GM21576 (cell line): ENCODE measurements around the gene PIP4K2B.
"Not testable (repeated sequence)": the region's sequence is repeated elsewhere in the genome, so short reads cannot be mapped to it uniquely, and the experiment has no call there.

ENCODE experiments used
- ATAC-seq: cut with Tn5 transposase; IDR thresholded peaks from one replicate; pipeline ENCODE4 v1.9.1; 2021; ENCODE audit warnings: mild to moderate bottlenecking, moderate library complexity; ENCODE audit not compliant: unreplicated experiment

The PIP4K2B gene

DNA sequence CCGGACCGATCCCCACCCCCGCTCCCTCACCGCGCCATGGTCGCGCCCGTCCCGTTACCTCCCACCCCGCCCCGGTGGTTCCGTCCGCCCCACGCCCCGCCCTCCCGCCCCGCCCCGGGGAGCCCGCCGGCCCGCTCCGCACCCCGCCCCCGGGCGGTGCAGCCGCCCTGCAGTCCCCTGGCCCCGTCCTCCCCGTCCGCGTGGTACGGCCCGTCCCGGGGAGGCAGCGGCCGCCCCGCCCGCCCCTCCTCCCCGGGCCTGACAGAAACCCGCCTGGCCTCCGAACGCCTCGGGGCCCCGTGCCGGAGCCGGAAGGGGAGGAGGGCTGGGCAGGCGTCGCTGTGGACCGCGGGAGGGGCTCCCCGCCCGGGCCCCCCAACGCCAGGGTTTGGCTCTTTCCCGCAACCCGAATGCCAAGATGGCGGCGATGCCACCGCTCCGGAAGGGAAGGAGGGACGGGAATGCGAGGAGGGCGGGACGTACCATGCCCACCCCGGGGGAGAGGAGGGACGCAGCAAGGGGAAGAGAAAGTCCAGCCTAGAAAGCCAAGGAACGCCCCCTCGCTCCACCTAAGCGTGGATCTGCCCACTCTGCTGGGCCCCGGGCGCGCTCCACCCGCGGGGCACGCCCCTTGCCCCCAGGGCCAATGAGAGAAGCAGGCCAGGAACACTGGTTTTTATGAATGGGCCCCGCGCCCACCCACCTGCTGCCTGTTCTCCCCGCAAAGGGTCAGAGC is at the start of gene PIP4K2B:
PIP4K2B (minus strand) TSS at position 56 of the 736 bp plus-strand sequence. CDS start 132 bp downstream, outside the sequence.
- ATAC-seq: peak; percentile 71

DNA sequence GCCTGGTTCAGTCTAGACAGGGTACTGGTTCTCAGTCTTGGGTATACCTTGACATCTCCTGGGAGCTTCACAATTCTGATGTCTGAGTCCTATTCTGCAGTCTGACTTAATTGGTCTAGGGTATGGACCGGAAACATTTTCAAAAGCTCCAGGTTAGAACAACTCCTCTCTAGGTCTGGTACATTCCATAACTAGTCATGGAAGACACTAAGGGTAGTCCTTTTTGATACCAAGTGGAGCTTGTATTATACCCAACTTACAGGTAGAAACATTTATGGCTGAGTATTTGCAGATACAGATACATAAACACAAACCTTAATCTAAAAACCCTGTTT is 49.2 kb upstream of the PIP4K2B start:
- ATAC-seq: no peak

DNA sequence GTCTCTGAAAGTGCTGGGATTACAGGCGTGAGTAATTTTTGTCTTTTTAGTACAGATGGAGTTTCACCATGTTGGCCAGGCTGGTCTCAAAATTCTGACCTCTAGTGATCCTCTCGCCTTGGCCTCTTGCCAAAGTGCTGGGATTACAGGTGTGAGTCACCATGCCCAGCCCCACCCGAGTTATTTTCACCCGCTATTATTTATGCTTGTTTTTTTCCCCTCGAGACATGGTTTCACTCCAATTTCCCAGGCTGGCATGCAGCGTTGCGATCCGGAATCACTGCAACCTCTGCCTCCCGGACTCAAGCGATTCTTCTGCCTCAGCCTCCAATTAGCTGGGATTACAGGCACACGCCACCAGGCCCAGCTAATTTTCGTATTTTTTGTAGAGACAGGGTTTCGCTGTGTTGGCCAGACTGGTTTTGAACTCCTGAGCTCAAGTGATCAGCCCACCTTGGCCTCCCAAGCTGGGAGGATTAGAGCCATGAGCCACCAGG is 45.0 kb upstream of the PIP4K2B start:
- no peak for ATAC-seq

DNA sequence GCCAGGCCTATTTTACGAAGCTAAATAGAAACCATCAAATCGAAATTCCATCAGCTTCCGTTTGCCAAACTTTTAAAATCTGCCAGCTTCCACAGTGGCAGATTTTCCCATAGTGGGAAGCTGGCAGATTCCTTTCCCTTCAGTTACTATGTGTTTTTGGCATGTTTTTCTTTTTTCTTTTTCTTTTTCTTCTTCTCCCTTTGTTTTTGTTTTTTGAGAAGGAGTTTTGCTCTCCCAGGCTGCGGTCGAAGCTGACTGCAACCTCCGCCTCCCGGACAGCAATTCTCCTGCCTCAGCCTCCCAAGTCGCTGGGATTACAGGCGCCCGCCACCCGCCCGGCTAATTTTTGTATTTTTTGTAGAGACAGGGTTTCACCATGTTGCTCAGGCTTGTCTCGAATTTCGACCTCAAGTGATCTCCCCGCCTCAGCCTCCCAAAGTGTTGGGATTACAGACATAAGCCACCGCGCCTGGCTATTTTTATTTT is 26.4 kb upstream of the PIP4K2B start:
- no peak for ATAC-seq

GRCh38 chr17:38824899-38825761 is 25.8 kb upstream of the PIP4K2B start, which contains the start of gene CWC25:
Gene CWC25 (minus strand): TSS chr17:38825321. CDS start chr17:38825183, 138 bp downstream.
- peak; percentile 71 for ATAC-seq

DNA sequence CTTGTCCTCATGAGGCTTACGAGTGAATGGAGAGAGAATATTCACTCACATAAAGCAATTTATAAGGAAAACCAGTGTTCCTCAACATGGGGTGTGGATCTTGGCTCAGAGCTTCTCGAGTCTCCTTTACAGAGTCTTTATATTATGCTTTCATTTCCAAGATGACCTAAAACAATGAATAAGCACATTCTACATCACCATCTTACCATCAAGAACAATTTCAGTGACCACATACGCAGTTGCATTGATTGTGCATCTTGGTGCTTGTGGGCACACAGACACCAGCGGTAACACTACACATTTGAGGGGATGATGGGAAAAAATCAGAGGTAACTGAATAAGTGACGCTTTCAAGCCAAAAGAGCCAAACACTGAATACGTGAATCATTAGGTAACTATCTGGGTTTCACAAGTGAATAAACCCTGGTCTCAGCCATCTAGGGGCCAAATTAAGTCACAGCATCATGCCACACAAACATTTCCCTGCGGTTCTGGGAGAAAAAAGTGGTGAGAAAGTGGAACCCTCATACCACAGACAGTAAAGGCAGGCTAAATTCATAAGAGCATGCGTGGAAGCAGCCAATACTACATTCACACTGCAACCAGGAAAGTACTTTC is 16.3 kb upstream of the PIP4K2B start:
- no peak for ATAC-seq

DNA sequence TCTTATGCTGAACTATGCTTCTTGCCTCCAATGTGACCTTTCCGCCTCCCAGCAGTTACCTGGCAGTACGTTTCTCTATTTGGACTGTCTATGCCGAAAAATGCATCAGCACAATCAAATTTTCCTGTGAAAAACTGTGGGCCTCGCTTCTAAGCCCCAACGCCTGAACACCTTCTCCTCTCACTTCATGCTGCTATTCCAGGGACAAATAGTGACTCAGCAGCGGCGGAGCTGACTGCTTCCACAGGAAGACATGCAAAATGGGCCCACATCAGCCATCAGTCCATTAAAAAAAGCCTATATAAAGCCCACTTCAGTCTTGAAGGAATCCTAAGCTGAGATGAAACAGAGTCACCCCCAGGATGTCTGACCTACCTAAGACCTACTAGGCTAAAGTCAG is 10.5 kb upstream of the PIP4K2B start:
- no peak for ATAC-seq

DNA sequence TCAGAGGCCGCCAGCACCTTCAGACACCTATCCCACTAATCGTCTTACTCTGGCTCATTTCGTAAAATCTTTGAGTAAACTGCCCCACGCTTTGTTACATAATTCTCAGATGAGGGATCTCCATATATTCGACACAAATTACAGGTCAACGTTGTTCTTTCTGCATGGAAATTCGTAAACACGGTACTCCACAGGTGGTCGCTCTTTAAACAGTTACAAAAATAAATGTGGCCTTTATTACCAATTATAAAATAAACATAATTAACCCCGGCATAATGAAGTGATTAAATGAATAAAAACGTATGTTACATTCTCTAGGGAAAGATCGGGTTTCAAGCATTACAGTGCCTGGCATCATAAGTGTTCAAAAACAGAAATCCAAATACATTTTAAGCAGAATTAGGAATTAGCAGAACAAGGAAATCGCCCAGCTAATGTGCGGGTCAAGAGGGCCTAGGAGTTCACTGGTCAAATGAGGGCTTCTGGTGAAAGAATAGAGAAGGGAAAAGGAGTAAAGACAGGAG is 943 bp upstream of the PIP4K2B start:
- no peak for ATAC-seq

DNA sequence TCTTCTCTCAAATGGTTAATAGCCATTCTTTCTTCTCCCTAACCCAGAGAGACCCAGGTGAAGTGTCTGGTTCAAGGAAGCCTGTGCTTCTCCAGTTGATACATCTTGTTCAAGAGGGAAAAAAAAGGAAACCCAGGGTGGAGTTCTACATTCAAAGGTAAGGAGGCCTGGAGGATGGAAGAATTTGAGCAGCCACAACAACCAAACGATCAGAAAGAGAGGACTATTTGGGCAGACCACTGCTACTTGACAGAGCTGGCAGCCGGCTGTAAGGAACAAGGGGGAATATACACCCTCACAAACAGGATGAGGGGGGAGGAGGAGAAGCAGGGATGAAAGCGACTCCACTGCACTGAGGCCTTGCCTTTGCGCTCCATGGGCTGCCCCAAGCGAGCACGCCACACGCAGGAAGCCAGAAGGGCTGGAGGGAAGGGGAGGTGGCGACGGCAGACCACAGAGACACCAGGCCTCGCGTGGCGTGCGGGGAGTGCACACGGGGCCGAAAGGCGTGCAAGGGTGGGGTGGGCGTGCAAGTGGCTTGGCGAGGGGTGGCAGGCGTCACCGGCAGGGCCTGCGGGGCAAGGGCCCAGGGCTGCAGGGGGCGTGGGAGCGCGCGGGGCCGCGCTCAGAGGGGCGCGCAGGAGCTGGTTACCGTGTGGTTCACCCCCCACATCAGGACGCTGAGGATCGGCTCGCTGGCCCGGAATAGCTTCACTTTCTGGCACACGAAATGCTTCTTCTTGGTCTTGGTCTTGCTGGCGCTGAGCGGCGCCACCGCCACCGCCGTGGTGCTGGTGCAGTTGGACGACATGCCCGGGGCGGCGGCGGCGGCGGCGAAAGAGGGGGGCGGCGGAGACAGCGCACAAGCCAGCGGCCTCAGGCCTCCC is 499 bp downstream of the PIP4K2B start:
- ATAC-seq: peak; percentile 19

GRCh38 chr17:38797828-38798227 is 1.5 kb downstream of the PIP4K2B start:
- ATAC-seq: no peak

DNA sequence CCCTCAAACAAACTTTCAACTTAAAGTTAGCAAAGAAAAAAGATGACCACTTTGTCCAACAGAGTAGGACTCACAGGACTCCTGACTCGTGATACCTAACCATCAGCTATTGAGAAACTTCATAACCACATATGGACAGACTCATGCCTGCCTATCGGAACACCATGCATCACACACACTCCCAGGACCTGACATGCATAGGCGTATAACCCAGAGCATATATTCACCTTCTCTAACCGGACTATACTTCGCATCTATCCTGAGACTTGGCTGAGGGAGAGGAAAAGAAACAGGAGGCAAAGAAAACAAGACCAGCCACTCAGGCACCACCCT is 2.2 kb downstream of the PIP4K2B start:
- no peak for ATAC-seq

- no peak for ATAC-seq
Measured at GRCh38 chr17:38796451-38797157, 2.8 kb downstream of the PIP4K2B start.

- no peak for ATAC-seq
Measured at GRCh38 chr17:38794221-38794620, 5.1 kb downstream of the PIP4K2B start.

- ATAC-seq: no peak
Measured at GRCh38 chr17:38791162-38791561, 8.2 kb downstream of the PIP4K2B start.

DNA sequence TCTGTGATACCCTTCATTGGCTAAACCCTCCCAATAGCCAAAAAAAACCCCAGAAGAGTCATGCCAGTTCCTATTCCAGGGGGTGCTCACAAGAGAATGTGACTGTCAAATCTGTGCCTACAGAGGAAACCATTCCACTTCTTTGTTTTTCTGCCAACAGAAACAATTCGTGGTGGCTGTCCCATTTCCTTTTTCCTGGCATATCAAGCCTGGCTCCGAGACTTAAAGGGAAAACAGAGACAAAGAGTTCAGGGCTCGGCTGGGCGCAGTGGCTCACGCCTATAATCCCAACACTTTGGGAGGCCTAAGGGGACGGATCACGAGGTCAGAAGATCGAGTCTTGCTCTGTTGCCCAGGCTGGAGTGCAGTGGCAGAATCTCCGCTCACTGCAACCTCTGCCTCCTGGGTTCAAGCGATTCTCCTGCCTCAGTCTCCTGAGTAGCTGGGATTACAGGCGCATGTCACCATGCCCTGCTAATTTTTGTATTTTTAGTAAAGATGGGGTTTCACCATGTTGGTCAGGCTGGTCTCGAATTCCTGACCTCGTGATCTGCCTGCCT is 9.1 kb downstream of the PIP4K2B start:
- not testable (repeated sequence) for ATAC-seq

GRCh38 chr17:38789185-38789584 is 10.2 kb downstream of the PIP4K2B start:
- ATAC-seq: no peak

DNA sequence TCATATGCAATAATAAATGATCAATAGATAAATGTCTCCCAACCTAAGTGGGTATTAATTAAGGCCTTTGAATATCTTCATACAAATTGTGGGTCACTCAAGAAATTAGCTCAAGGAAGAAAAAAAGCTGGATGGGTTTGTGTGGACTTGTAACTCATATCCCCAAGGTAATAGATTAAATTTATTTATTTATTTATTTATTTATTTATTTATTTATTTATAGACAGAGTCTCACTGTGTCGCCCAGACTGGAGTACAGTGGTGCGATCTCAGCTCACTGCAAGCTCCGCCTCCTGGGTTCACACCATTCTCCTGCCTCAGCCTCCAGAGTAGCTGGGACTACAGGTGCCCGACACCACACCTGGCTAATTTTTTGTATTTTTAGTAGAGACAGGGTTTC is 11.4 kb downstream of the PIP4K2B start:
- not testable (repeated sequence) for ATAC-seq

DNA sequence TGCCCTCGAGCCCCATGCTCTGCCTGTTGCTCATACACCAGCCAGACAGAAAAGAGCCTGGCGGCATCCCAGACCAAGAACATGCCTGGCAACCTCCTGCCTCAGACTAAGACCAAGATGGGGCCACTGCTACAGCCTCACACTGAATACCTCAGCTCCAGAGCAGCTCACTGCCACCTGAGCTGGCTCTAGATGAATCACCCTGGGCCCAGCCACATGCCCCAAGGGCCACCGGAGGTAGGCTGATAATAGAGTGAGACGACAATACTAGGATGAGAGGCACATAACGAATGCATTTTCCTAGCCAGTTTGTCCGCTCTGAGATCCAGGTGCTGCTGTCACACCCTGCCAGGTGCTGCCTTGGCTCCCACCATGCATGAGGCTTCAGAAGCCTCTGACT is 13.0 kb downstream of the PIP4K2B start:
- no peak for ATAC-seq

- no peak for ATAC-seq
Measured at GRCh38 chr17:38783227-38783626, 16.1 kb downstream of the PIP4K2B start.
